Mammary epithelial cell (primary cell): ENCODE results near the gene ACOX2.

ENCODE experiments used
- EZH2 ChIP-seq: IDR thresholded peaks from 2 replicates; pipeline ENCODE4 v1.6.1; 2012; ENCODE audit warnings: low read length, inconsistent platforms, borderline replicate concordance
- TF ChIP-seq, protein P1 (sequence below), 2 donors: IDR thresholded peaks in 1 of 2; conservative IDR thresholded peaks in 1 of 2; 2 replicates each; pipeline ENCODE4 v1.5.1; 2011 to 2012; ENCODE audit warnings: inconsistent platforms in 2 of 2, low read length in 2 of 2, mild to moderate bottlenecking in 2 of 2, control low read depth in 1 of 2, low read depth in 1 of 2; ENCODE audit not compliant: insufficient read depth in 1 of 2; ENCODE audit errors: extremely low read depth in 1 of 2

- TF ChIP-seq, protein P1, sequence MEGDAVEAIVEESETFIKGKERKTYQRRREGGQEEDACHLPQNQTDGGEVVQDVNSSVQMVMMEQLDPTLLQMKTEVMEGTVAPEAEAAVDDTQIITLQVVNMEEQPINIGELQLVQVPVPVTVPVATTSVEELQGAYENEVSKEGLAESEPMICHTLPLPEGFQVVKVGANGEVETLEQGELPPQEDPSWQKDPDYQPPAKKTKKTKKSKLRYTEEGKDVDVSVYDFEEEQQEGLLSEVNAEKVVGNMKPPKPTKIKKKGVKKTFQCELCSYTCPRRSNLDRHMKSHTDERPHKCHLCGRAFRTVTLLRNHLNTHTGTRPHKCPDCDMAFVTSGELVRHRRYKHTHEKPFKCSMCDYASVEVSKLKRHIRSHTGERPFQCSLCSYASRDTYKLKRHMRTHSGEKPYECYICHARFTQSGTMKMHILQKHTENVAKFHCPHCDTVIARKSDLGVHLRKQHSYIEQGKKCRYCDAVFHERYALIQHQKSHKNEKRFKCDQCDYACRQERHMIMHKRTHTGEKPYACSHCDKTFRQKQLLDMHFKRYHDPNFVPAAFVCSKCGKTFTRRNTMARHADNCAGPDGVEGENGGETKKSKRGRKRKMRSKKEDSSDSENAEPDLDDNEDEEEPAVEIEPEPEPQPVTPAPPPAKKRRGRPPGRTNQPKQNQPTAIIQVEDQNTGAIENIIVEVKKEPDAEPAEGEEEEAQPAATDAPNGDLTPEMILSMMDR (conservative IDR thresholded peaks at IDR 0.05 in 1 of 2, IDR thresholded peaks at IDR 0.05 in 1 of 2; ENCODE audit: extremely low read depth in 1 of 2, insufficient read depth in 1 of 2, low read depth in 1 of 2, low read length in 2 of 2) = no peak
- TF ChIP-seq EZH2 = no peak
These were observed 37.7 kb upstream of the ACOX2 start for GRCh38 chr3:58574682-58575081.
